H9 (cell line): Measurements from ENCODE around the gene DENND1A. TPM values are rescaled to one million over a fixed set of nuclear protein-coding genes. Genes with fewer than 3 reads are reported as not detected.

ENCODE experiments used
- DNase-seq: peaks from one replicate; pipeline ENCODE4 v3.0.0-alpha.2; 2017
- H2AFZ ChIP-seq: one replicate; pipeline ENCODE4 v1.6.1; 2013; ENCODE audit warnings: mild to moderate bottlenecking, low read length, control low read depth, moderate library complexity
- H2AK5ac ChIP-seq: 2 replicates; pipeline ENCODE4 v1.6.1; 2013; ENCODE audit warnings: low read length, control low read depth, mixed read lengths; ENCODE audit not compliant: insufficient read length
- H2BK120ac ChIP-seq: one replicate; pipeline ENCODE4 v1.6.1; 2013; ENCODE audit warnings: low read depth, mild to moderate bottlenecking, low read length, control low read depth, inconsistent platforms; ENCODE audit not compliant: poor library complexity, severe bottlenecking
- H2BK12ac ChIP-seq: 2 replicates; pipeline ENCODE4 v1.6.1; 2013; ENCODE audit warnings: low read length, control low read depth, mixed read lengths, low read depth; ENCODE audit not compliant: insufficient read length
- H2BK15ac ChIP-seq: 2 replicates; pipeline ENCODE4 v1.6.1; 2013; ENCODE audit warnings: low read depth, low read length, control low read depth
- H2BK20ac ChIP-seq: one replicate; pipeline ENCODE4 v1.6.1; 2013; ENCODE audit warnings: low read depth, mild to moderate bottlenecking, low read length, control low read depth, inconsistent platforms; ENCODE audit not compliant: poor library complexity, severe bottlenecking
- H2BK5ac ChIP-seq: 2 replicates; pipeline ENCODE4 v1.6.1; 2013; ENCODE audit warnings: low read length, control low read depth, mixed read lengths; ENCODE audit not compliant: insufficient read length
- H3K14ac ChIP-seq: 2 replicates; pipeline ENCODE4 v1.6.1; 2013; ENCODE audit warnings: low read length, control low read depth; ENCODE audit not compliant: insufficient read depth
- H3K18ac ChIP-seq: 2 replicates; pipeline ENCODE4 v1.6.1; 2013; ENCODE audit warnings: low read depth, mild to moderate bottlenecking, mixed read lengths, low read length, control low read depth; ENCODE audit not compliant: insufficient read length
- H3K23ac ChIP-seq: 2 replicates; pipeline ENCODE4 v1.6.1; 2013; ENCODE audit warnings: low read length, control low read depth, mixed read lengths, low read depth; ENCODE audit not compliant: insufficient read length
- H3K23me2 ChIP-seq: 2 replicates; pipeline ENCODE4 v1.6.1; 2013; ENCODE audit warnings: low read depth, mild to moderate bottlenecking, mixed read lengths, low read length, control low read depth; ENCODE audit not compliant: insufficient read length, poor library complexity, severe bottlenecking
- H3K27ac ChIP-seq: 2 replicates; pipeline ENCODE4 v1.5.1; 2013; ENCODE audit warnings: low read length, control low read depth, mixed read lengths, low read depth; ENCODE audit not compliant: insufficient read length
- H3K27me3 ChIP-seq: 2 replicates; pipeline ENCODE4 v1.6.1; 2013; ENCODE audit warnings: low read length, control low read depth, inconsistent platforms; ENCODE audit not compliant: insufficient read depth
- H3K4ac ChIP-seq: 2 replicates; pipeline ENCODE4 v1.6.1; 2013; ENCODE audit warnings: low read depth, mild to moderate bottlenecking, control low read depth, inconsistent platforms, low read length, moderate library complexity
- H3K4me1 ChIP-seq: 2 replicates; pipeline ENCODE4 v1.6.1; 2013; ENCODE audit warnings: low read length, control low read depth, inconsistent platforms; ENCODE audit not compliant: insufficient read depth
- H3K4me2 ChIP-seq: 2 replicates; pipeline ENCODE4 v1.6.1; 2013; ENCODE audit warnings: low read length, control low read depth, mixed read lengths; ENCODE audit not compliant: insufficient read length, insufficient read depth
- H3K56ac ChIP-seq: 2 replicates; pipeline ENCODE4 v1.6.1; 2013; ENCODE audit warnings: low read depth, mild to moderate bottlenecking, mixed read lengths, low read length, control low read depth; ENCODE audit not compliant: insufficient read length
- H3K79me1 ChIP-seq: 2 replicates; pipeline ENCODE4 v1.6.1; 2013; ENCODE audit warnings: low read depth, mild to moderate bottlenecking, moderate library complexity, low read length, control low read depth, inconsistent platforms; ENCODE audit not compliant: insufficient read depth, poor library complexity, severe bottlenecking
- H3K79me2 ChIP-seq: 2 replicates; pipeline ENCODE4 v1.6.1; 2013; ENCODE audit warnings: low read length, control low read depth, inconsistent platforms; ENCODE audit not compliant: insufficient read depth
- H3K9ac ChIP-seq: 2 replicates; pipeline ENCODE4 v1.6.1; 2013; ENCODE audit warnings: low read length, control low read depth, mixed read lengths; ENCODE audit not compliant: insufficient read length; ENCODE audit errors: extremely low read depth
- H3K9me3 ChIP-seq: one replicate; pipeline ENCODE4 v1.6.1; 2013; ENCODE audit warnings: low read depth, low read length, inconsistent platforms; ENCODE audit not compliant: control insufficient read depth
- H3T11ph ChIP-seq: one replicate; pipeline ENCODE4 v1.6.1; 2013; ENCODE audit warnings: mild to moderate bottlenecking, low read length, control low read depth, inconsistent platforms
- H4K20me1 ChIP-seq: one replicate; pipeline ENCODE4 v1.6.1; 2013; ENCODE audit not compliant: control insufficient read depth, insufficient read length, insufficient read depth
- H4K5ac ChIP-seq: 2 replicates; pipeline ENCODE4 v1.6.1; 2013; ENCODE audit warnings: low read depth, mild to moderate bottlenecking, mixed read lengths, low read length, control low read depth; ENCODE audit not compliant: insufficient read length
- H4K8ac ChIP-seq: replicated peaks from 2 replicates; pipeline ENCODE4 v1.6.1; 2013; ENCODE audit warnings: low read length, control low read depth, mixed read lengths, low read depth; ENCODE audit not compliant: insufficient read length
- H4K91ac ChIP-seq: 2 replicates; pipeline ENCODE4 v1.6.1; 2013; ENCODE audit warnings: low read depth, mild to moderate bottlenecking, moderate library complexity, mixed read lengths, low read length, control low read depth; ENCODE audit not compliant: insufficient read length
- H3K27ac Mint-ChIP-seq, 3 experiments: 2 replicates in 2 of 3; 3 replicates in 1 of 3; pipeline ENCODE4 v1.8.0; 2020 to 2021; ENCODE audit warnings: mixed read lengths in 3 of 3, mild to moderate bottlenecking in 1 of 3, moderate library complexity in 1 of 3
- H3K27me3 Mint-ChIP-seq: 2 replicates; pipeline ENCODE4 v1.8.0; 2021; ENCODE audit warnings: low read depth, mild to moderate bottlenecking, moderate library complexity, mixed read lengths
- H3K36me3 Mint-ChIP-seq, 3 experiments: 2 replicates in 2 of 3; 3 replicates in 1 of 3; pipeline ENCODE4 v1.8.0; 2020 to 2021; ENCODE audit warnings: low read depth in 3 of 3, mixed read lengths in 3 of 3; ENCODE audit not compliant: insufficient read depth in 1 of 3
- H3K4me1 Mint-ChIP-seq, 2 experiments: 2 replicates each; pipeline ENCODE4 v1.8.0; 2020; ENCODE audit warnings: mixed read lengths in 2 of 2
- H3K4me3 Mint-ChIP-seq, 2 experiments: 2 replicates in 1 of 2; 3 replicates in 1 of 2; pipeline ENCODE4 v1.8.0; 2020 to 2021; ENCODE audit warnings: mild to moderate bottlenecking in 2 of 2, mixed read lengths in 2 of 2, moderate library complexity in 1 of 2
- H3K9me3 Mint-ChIP-seq, 2 experiments: 2 replicates in 1 of 2; 3 replicates in 1 of 2; pipeline ENCODE4 v1.8.0; 2020; ENCODE audit warnings: mild to moderate bottlenecking in 2 of 2, mixed read lengths in 2 of 2, moderate library complexity in 1 of 2
- WGBS: extraction: QIAGEN DNeasy Blood & Tissue Kit; methylation state at CpG from one replicate; pipeline ENCODE4 v1.1.7; 2013; ENCODE audit warnings: missing lambda C conversion rate, low lambda C conversion rate, mixed read lengths; ENCODE audit not compliant: insufficient read length; ENCODE audit errors: extremely low coverage; 5-methylcytosine and 5-hydroxymethylcytosine counted together
- total RNA-seq: library from RNA; stranded (reverse); gene quantifications from 2 replicates; pipeline ENCODE4 v1.2.1, GENCODE V29; 2021
- TF ChIP-seq, protein P1 (sequence below): fragments of 200-600 bp; sonication (generic); conservative IDR thresholded peaks from 3 replicates; pipeline ENCODE4 v1.8.0; 2021; ENCODE audit warnings: antibody characterized with exemption, mild to moderate bottlenecking

DENND1A gene
- total RNA-seq, 1 experiment from 2014 or later = 20.4 TPM

DNA sequence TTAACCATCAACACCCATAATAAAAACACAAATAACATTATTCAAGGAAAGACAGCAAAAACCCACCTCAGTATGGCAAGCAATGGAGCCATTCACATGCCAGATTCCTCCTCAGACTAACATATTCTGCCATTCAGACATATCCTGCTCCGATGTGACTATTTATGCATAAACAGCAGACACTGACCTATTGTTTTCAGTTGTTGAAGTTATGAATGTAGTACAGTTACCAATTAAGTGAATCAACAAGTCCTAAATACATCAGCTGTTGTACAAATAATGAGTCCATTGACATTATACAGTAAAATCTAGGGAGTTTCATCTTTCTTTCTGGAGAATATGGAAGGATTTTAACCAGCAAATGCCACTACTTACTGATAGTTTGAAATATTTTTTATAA lies 131.7 kb downstream of the DENND1A start:
- H3K9me3 Mint-ChIP-seq = no peaks in the 10 kb centered on the region
- H3K9ac ChIP-seq = no peak overlapping the region
- no peaks in the 10 kb centered on the region for H3K9me3 ChIP-seq
- no peak overlapping the region for H3T11ph ChIP-seq
- no peak overlapping the region for H2BK5ac ChIP-seq
- TF ChIP-seq, protein P1, sequence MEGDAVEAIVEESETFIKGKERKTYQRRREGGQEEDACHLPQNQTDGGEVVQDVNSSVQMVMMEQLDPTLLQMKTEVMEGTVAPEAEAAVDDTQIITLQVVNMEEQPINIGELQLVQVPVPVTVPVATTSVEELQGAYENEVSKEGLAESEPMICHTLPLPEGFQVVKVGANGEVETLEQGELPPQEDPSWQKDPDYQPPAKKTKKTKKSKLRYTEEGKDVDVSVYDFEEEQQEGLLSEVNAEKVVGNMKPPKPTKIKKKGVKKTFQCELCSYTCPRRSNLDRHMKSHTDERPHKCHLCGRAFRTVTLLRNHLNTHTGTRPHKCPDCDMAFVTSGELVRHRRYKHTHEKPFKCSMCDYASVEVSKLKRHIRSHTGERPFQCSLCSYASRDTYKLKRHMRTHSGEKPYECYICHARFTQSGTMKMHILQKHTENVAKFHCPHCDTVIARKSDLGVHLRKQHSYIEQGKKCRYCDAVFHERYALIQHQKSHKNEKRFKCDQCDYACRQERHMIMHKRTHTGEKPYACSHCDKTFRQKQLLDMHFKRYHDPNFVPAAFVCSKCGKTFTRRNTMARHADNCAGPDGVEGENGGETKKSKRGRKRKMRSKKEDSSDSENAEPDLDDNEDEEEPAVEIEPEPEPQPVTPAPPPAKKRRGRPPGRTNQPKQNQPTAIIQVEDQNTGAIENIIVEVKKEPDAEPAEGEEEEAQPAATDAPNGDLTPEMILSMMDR = no peak
- H4K5ac ChIP-seq = no peak overlapping the region
- H2BK20ac ChIP-seq = no peak overlapping the region
- no peaks in the 10 kb centered on the region for H3K36me3 Mint-ChIP-seq
- no peaks in the 10 kb centered on the region for H3K23me2 ChIP-seq
- H3K79me1 ChIP-seq = peaks cover 3% of the 10 kb centered on the region
- no peak for DNase-seq
- no peak overlapping the region for H3K23ac ChIP-seq
- H3K4ac ChIP-seq = no peak overlapping the region
- no peak overlapping the region for H3K4me3 Mint-ChIP-seq
- H3K27ac Mint-ChIP-seq = no peak overlapping the region
- no peaks in the 10 kb centered on the region for H3K27me3 ChIP-seq
- H3K14ac ChIP-seq = no peak overlapping the region
- H3K27ac ChIP-seq = no peak overlapping the region
- WGBS = no CpG with 5 or more reads among the region's 1 CpG
- no peak overlapping the region for H3K4me2 ChIP-seq
- H2AK5ac ChIP-seq = no peak overlapping the region
- H4K8ac ChIP-seq = no peak overlapping the region
- no peak overlapping the region for H3K18ac ChIP-seq
- no peak overlapping the region for H2BK120ac ChIP-seq
- H4K20me1 ChIP-seq = no peaks in the 10 kb centered on the region
- no peak overlapping the region for H2BK12ac ChIP-seq
- no peak overlapping the region for H4K91ac ChIP-seq
- no peak overlapping the region for H2BK15ac ChIP-seq
- no peaks in the 10 kb centered on the region for H3K4me1 ChIP-seq
- peaks cover 12 to 13% of the 10 kb centered on the region in 2 experiments for H3K4me1 Mint-ChIP-seq
- H3K79me2 ChIP-seq = no peaks in the 10 kb centered on the region
- H3K27me3 Mint-ChIP-seq = no peaks in the 10 kb centered on the region
- no peak overlapping the region for H2AFZ ChIP-seq
- no peak overlapping the region for H3K56ac ChIP-seq
